Islet precursor cell (in vitro differentiated cells): ENCODE measurements around the gene SRPK3.

Experiments
- DNase-seq: peaks from one replicate; pipeline ENCODE4 v3.0.0-alpha.2; 2018

SRPK3 gene

GRCh38 chrX:153771415-153772315, 9.2 kb upstream of the SRPK3 start:
- no peak for DNase-seq

- DNase-seq: no peak
These were observed 8.3 kb upstream of the SRPK3 start for GRCh38 chrX:153772316-153773217.

- DNase-seq: no peak
These were observed 7.6 kb upstream of the SRPK3 start for GRCh38 chrX:153773218-153773611.

GRCh38 chrX:153773741-153774575, 6.9 kb upstream of the SRPK3 start:
- no peak for DNase-seq

- no peak for DNase-seq
These were observed 6.1 kb upstream of the SRPK3 start for GRCh38 chrX:153774576-153775292.

- DNase-seq: no peak
These were observed 5.3 kb upstream of the SRPK3 start for GRCh38 chrX:153775293-153776119.

GRCh38 chrX:153776120-153776599, 4.7 kb upstream of the SRPK3 start:
- no peak for DNase-seq

- no peak for DNase-seq
These were observed 4.2 kb upstream of the SRPK3 start for GRCh38 chrX:153776611-153777045.

- DNase-seq: no peak
These were observed 3.4 kb upstream of the SRPK3 start for GRCh38 chrX:153777261-153778090.

- no peak for DNase-seq
These were observed 2.7 kb upstream of the SRPK3 start for GRCh38 chrX:153778181-153778580.

GRCh38 chrX:153778684-153779101, 2.1 kb upstream of the SRPK3 start:
- no peak for DNase-seq

- no peak for DNase-seq
These were observed 757 bp upstream of the SRPK3 start for GRCh38 chrX:153779891-153780677.

GRCh38 chrX:153781428-153782047, 697 bp downstream of the SRPK3 start:
- DNase-seq: no peak

- no peak for DNase-seq
These were observed 1.5 kb downstream of the SRPK3 start for GRCh38 chrX:153782313-153782712.

- no peak for DNase-seq
These were observed 2.0 kb downstream of the SRPK3 start for GRCh38 chrX:153782871-153783270.

GRCh38 chrX:153783378-153784013, 2.7 kb downstream of the SRPK3 start:
- DNase-seq: no peak

- no peak for DNase-seq
These were observed 3.6 kb downstream of the SRPK3 start for GRCh38 chrX:153784325-153784967.

- DNase-seq: no peak
These were observed 5.8 kb downstream of the SRPK3 start for GRCh38 chrX:153786669-153787068.
